Measurements from ENCODE around the gene TNFRSF1B.

The TNFRSF1B gene

GRCh38 chr1:12142141-12142823 lies 24.5 kb upstream of the TNFRSF1B start:
- no peak for FAIRE-seq

- no peak for FAIRE-seq
These were observed 23.7 kb upstream of the TNFRSF1B start for GRCh38 chr1:12142891-12143630.

- FAIRE-seq, result no peak
These were observed 23.1 kb upstream of the TNFRSF1B start for GRCh38 chr1:12143631-12144155.

GRCh38 chr1:12144236-12144635 lies 22.6 kb upstream of the TNFRSF1B start:
- FAIRE-seq, result no peak

GRCh38 chr1:12144969-12145368 lies 21.8 kb upstream of the TNFRSF1B start:
- FAIRE-seq, result no peak

- no peak for FAIRE-seq
These were observed 21.0 kb upstream of the TNFRSF1B start for GRCh38 chr1:12145616-12146342.

GRCh38 chr1:12146343-12147112 lies 20.3 kb upstream of the TNFRSF1B start:
- FAIRE-seq, result no peak

GRCh38 chr1:12147201-12147701 lies 19.5 kb upstream of the TNFRSF1B start:
- FAIRE-seq, result no peak

GRCh38 chr1:12148160-12148957 lies 18.4 kb upstream of the TNFRSF1B start:
- no peak for FAIRE-seq

- FAIRE-seq, result no peak
These were observed 17.6 kb upstream of the TNFRSF1B start for GRCh38 chr1:12148958-12149790.

- FAIRE-seq, result no peak
These were observed 17.0 kb upstream of the TNFRSF1B start for GRCh38 chr1:12149791-12150175.

GRCh38 chr1:12150456-12151200 lies 16.2 kb upstream of the TNFRSF1B start:
- FAIRE-seq, result no peak

GRCh38 chr1:12151465-12151864 lies 15.3 kb upstream of the TNFRSF1B start:
- no peak for FAIRE-seq

GRCh38 chr1:12152113-12152891 lies 14.5 kb upstream of the TNFRSF1B start:
- FAIRE-seq, result no peak

- FAIRE-seq, result no peak
These were observed 13.5 kb upstream of the TNFRSF1B start for GRCh38 chr1:12153181-12153785.

- no peak for FAIRE-seq
These were observed 11.5 kb upstream of the TNFRSF1B start for GRCh38 chr1:12155328-12155727.

- FAIRE-seq, result no peak
These were observed 9.2 kb upstream of the TNFRSF1B start for GRCh38 chr1:12157366-12158231.
